Right lobe of liver (tissue), 4 donors: ENCODE measurements around the gene CEBPZOS.

ENCODE experiments used
- POLR2A ChIP-seq: fragments of 450-650 bp; IDR thresholded peaks from one replicate; pipeline ENCODE4 v1.6.1; 2017; ENCODE audit warnings: antibody characterized with exemption, mild to moderate bottlenecking
- TF ChIP-seq, protein P1 (sequence below), 4 donors: fragments of 200-600 bp in 3 of 4; fragments of 450-650 bp in 1 of 4; IDR thresholded peaks; one replicate each; pipeline versions ENCODE4 v1.5.1 to v1.8.0; 2016 to 2022; ENCODE audit warnings: antibody characterized with exemption in 4 of 4, mild to moderate bottlenecking in 2 of 4
- donor health status: DM: no; HTN: no; CAD: no.
- donor health status: DM: no; HTN: no; CAD: no.
- donor health status: DM: no; HTN: yes; CAD: no.

GRCh38 chr2:37156071-37156856, 40.0 kb upstream of the CEBPZOS start:
- TF ChIP-seq POLR2A: no peak
- TF ChIP-seq, protein P1, sequence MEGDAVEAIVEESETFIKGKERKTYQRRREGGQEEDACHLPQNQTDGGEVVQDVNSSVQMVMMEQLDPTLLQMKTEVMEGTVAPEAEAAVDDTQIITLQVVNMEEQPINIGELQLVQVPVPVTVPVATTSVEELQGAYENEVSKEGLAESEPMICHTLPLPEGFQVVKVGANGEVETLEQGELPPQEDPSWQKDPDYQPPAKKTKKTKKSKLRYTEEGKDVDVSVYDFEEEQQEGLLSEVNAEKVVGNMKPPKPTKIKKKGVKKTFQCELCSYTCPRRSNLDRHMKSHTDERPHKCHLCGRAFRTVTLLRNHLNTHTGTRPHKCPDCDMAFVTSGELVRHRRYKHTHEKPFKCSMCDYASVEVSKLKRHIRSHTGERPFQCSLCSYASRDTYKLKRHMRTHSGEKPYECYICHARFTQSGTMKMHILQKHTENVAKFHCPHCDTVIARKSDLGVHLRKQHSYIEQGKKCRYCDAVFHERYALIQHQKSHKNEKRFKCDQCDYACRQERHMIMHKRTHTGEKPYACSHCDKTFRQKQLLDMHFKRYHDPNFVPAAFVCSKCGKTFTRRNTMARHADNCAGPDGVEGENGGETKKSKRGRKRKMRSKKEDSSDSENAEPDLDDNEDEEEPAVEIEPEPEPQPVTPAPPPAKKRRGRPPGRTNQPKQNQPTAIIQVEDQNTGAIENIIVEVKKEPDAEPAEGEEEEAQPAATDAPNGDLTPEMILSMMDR (IDR thresholded peaks at IDR 0.05): no peak
